Parathyroid adenoma (tissue), 2 donors: ENCODE measurements around the gene CNBD2.
A peak's percentile ranks its signal among the peaks of the same experiment; 100 is the strongest.

ENCODE experiments used
- H2AFZ ChIP-seq: fragments of 300-600 bp; sonication (generic); one replicate; pipeline ENCODE4 v1.7.0; 2017; ENCODE audit warnings: antibody characterized with exemption, mild to moderate bottlenecking
- H3K27ac ChIP-seq: fragments of 300-600 bp; sonication (generic); one replicate; pipeline ENCODE4 v1.7.0; 2017
- H3K27me3 ChIP-seq: fragments of 300-600 bp; sonication (generic); one replicate; pipeline ENCODE4 v1.7.0; 2017; ENCODE audit warnings: low read length; ENCODE audit not compliant: control insufficient read depth, insufficient read depth
- H3K36me3 ChIP-seq: fragments of 300-600 bp; sonication (generic); one replicate; pipeline ENCODE4 v1.7.0; 2017; ENCODE audit warnings: low read length; ENCODE audit not compliant: control insufficient read depth, insufficient read depth
- H3K4me1 ChIP-seq: fragments of 300-600 bp; sonication (generic); one replicate; pipeline ENCODE4 v1.7.0; 2017; ENCODE audit warnings: control low read depth
- H3K4me2 ChIP-seq: fragments of 300-600 bp; sonication (generic); one replicate; pipeline ENCODE4 v1.7.0; 2017; ENCODE audit warnings: low read length
- H3K4me3 ChIP-seq: fragments of 300-600 bp; sonication (generic); one replicate; pipeline ENCODE4 v1.7.0; 2017; ENCODE audit warnings: low read depth, low read length
- H3K79me2 ChIP-seq: fragments of 300-600 bp; sonication (generic); one replicate; pipeline ENCODE4 v1.7.0; 2017; ENCODE audit warnings: control low read depth
- H3K9ac ChIP-seq: fragments of 300-600 bp; sonication (generic); one replicate; pipeline ENCODE4 v1.7.0; 2017; ENCODE audit warnings: mild to moderate bottlenecking
- H3K9me3 ChIP-seq: fragments of 300-600 bp; sonication (generic); one replicate; pipeline ENCODE4 v1.7.0; 2017; ENCODE audit warnings: low read length; ENCODE audit not compliant: control insufficient read depth
- TF ChIP-seq, protein P1 (sequence below): fragments of 300-600 bp; sonication (generic); IDR thresholded peaks from one replicate; pipeline ENCODE4 v1.7.0; 2017; ENCODE audit warnings: antibody characterized with exemption, mild to moderate bottlenecking
- donor health status: primary hyperparathyroidism.

CNBD2 gene

GRCh38 chr20:36060676-36061075 is 92.3 kb downstream of the CNBD2 start:
- TF ChIP-seq, protein P1, sequence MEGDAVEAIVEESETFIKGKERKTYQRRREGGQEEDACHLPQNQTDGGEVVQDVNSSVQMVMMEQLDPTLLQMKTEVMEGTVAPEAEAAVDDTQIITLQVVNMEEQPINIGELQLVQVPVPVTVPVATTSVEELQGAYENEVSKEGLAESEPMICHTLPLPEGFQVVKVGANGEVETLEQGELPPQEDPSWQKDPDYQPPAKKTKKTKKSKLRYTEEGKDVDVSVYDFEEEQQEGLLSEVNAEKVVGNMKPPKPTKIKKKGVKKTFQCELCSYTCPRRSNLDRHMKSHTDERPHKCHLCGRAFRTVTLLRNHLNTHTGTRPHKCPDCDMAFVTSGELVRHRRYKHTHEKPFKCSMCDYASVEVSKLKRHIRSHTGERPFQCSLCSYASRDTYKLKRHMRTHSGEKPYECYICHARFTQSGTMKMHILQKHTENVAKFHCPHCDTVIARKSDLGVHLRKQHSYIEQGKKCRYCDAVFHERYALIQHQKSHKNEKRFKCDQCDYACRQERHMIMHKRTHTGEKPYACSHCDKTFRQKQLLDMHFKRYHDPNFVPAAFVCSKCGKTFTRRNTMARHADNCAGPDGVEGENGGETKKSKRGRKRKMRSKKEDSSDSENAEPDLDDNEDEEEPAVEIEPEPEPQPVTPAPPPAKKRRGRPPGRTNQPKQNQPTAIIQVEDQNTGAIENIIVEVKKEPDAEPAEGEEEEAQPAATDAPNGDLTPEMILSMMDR: no peak
- Histone ChIP-seq H3K9me3 (no peaks in the 10 kb centered on the region), H3K4me2 (no peak overlapping the region), H3K4me3 (no peak overlapping the region), H3K27me3 (no peaks in the 10 kb centered on the region), H3K27ac (no peak overlapping the region), H3K79me2 (no peaks in the 10 kb centered on the region), H3K4me1 (peaks cover 22% of the 10 kb centered on the region), H3K36me3 (no peaks in the 10 kb centered on the region), H2AFZ (no peak overlapping the region), H3K9ac (no peak overlapping the region)

GRCh38 chr20:36061754-36062153 is 93.4 kb downstream of the CNBD2 start:
- TF ChIP-seq, protein P1: no peak
- H3K79me2 ChIP-seq: no peaks in the 10 kb centered on the region
- H2AFZ ChIP-seq: no peak overlapping the region
- H3K4me3 ChIP-seq: no peak overlapping the region
- H3K4me1 ChIP-seq: peaks cover 22% of the 10 kb centered on the region
- no peaks in the 10 kb centered on the region for H3K36me3 ChIP-seq
- no peak overlapping the region for H3K9ac ChIP-seq
- H3K27me3 ChIP-seq: no peaks in the 10 kb centered on the region
- H3K4me2 ChIP-seq: no peak overlapping the region
- H3K27ac ChIP-seq: no peak overlapping the region
- no peaks in the 10 kb centered on the region for H3K9me3 ChIP-seq

DNA sequence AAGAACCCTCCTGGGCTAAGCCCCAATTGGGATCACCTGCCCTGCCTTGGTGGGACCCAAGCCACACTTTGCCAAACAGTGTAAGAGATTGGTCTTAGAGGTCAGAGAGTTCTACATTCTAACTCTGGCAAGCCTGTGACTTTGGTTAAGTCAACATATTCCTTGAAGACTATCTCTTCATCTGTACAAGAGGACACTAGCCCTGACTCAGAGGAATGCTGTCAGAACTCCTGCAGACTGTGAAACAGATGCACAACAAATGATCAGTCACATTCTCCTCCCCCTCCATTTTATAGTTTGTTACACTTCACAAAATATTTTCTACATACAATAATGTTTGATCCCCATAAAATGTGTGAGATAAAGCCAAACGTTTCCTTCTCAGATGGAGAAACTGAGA is 94.4 kb downstream of the CNBD2 start:
- Histone ChIP-seq H3K4me2 (peak overlapping the region; percentile 45), H3K9ac (no peak overlapping the region), H3K4me3 (peak overlapping the region; percentile 24), H3K27ac (peak overlapping the region; percentile 80), H3K36me3 (no peaks in the 10 kb centered on the region), H3K27me3 (no peaks in the 10 kb centered on the region), H2AFZ (peak overlapping the region; percentile 92), H3K79me2 (no peaks in the 10 kb centered on the region), H3K4me1 (peaks cover 22% of the 10 kb centered on the region), H3K9me3 (no peaks in the 10 kb centered on the region)
- TF ChIP-seq, protein P1: no peak

GRCh38 chr20:36063916-36064657 is 95.7 kb downstream of the CNBD2 start:
- H3K4me2 ChIP-seq: peak overlapping the region; percentile 100
- TF ChIP-seq, protein P1: no peak
- H3K27me3 ChIP-seq: no peaks in the 10 kb centered on the region
- H3K79me2 ChIP-seq: no peaks in the 10 kb centered on the region
- peak overlapping the region; percentile 80 for H3K27ac ChIP-seq
- H3K9ac ChIP-seq: no peak overlapping the region
- peak overlapping the region; percentile 77 for H3K4me3 ChIP-seq
- H2AFZ ChIP-seq: peak overlapping the region; percentile 92
- no peaks in the 10 kb centered on the region for H3K9me3 ChIP-seq
- no peaks in the 10 kb centered on the region for H3K36me3 ChIP-seq
- peaks cover 22% of the 10 kb centered on the region for H3K4me1 ChIP-seq
